Measurements from ENCODE around the gene CYP26B1. TPM values are rescaled to one million over a fixed set of nuclear protein-coding genes. Genes with fewer than 3 reads are reported as not detected.

Gene CYP26B1
- total RNA-seq, 1 experiment from 2014 or later: 0.20 TPM

- Histone ChIP-seq H4K20me1 (ENCODE audit: control insufficient read depth, insufficient read depth, insufficient read length) (no peaks in the 10 kb centered on the region), H2BK5ac (ENCODE audit: insufficient read length, low read length) (no peak overlapping the region), H3K27me3 (ENCODE audit: insufficient read depth, low read length) (no peaks in the 10 kb centered on the region; the same call in 1 of the 2 replicates), H3K79me2 (ENCODE audit: insufficient read depth, low read length) (no peaks in the 10 kb centered on the region), H4K8ac (replicated peaks; ENCODE audit: insufficient read length, low read depth, low read length) (no peak overlapping the region), H4K5ac (ENCODE audit: insufficient read length, low read depth, low read length) (no peak overlapping the region), H2AK5ac (ENCODE audit: insufficient read length, low read length) (no peak overlapping the region), H2BK20ac (ENCODE audit: low read depth, low read length, poor library complexity, severe bottlenecking) (no peak overlapping the region), H3K18ac (ENCODE audit: insufficient read length, low read depth, low read length) (no peak overlapping the region), H3K27ac (ENCODE audit: insufficient read length, low read depth, low read length) (no peak overlapping the region), H2AFZ (ENCODE audit: low read length) (no peak overlapping the region), H2BK120ac (ENCODE audit: low read depth, low read length, poor library complexity, severe bottlenecking) (no peak overlapping the region), H3K4ac (ENCODE audit: low read depth, low read length) (no peak overlapping the region), H3K14ac (ENCODE audit: insufficient read depth, low read length) (no peak overlapping the region; the same call in 1 of the 2 replicates), H3T11ph (ENCODE audit: low read length) (no peak overlapping the region), H2BK12ac (ENCODE audit: insufficient read length, low read depth, low read length) (no peak overlapping the region), H3K56ac (ENCODE audit: insufficient read length, low read depth, low read length) (no peak overlapping the region), H3K79me1 (ENCODE audit: insufficient read depth, low read depth, low read length, poor library complexity, severe bottlenecking) (no peaks in the 10 kb centered on the region), H3K4me1 (ENCODE audit: insufficient read depth, low read length) (no peaks in the 10 kb centered on the region), H3K23me2 (ENCODE audit: insufficient read length, low read depth, low read length, poor library complexity, severe bottlenecking) (no peaks in the 10 kb centered on the region), H3K9me3 (ENCODE audit: control insufficient read depth, low read depth, low read length) (no peaks in the 10 kb centered on the region), H2BK15ac (ENCODE audit: low read depth, low read length) (no peak overlapping the region), H3K9ac (ENCODE audit: extremely low read depth, insufficient read length, low read length) (no peak overlapping the region), H4K91ac (ENCODE audit: insufficient read length, low read depth, low read length) (no peak overlapping the region), H3K23ac (ENCODE audit: insufficient read length, low read depth, low read length) (no peak overlapping the region), H3K4me2 (ENCODE audit: insufficient read depth, insufficient read length, low read length) (no peak overlapping the region)
- peak; percentile 72 for DNase-seq
- Mint-ChIP-seq H3K36me3 (ENCODE audit: insufficient read depth in 1 of 3, low read depth in 3 of 3) (peaks cover 2 to 14% (median 2%) of the 10 kb centered on the region in 3 experiments; a peak in 4 of 7 replicates), H3K4me3 (no peak overlapping the region), H3K27ac (no peak overlapping the region), H3K4me1 (peaks cover 0 to 14% of the 10 kb centered on the region in 2 experiments; a peak in 3 of 4 replicates), H3K27me3 (ENCODE audit: low read depth) (peaks cover 7% of the 10 kb centered on the region), H3K9me3 (peaks cover 8 to 12% of the 10 kb centered on the region in 2 experiments; a peak in 4 of 5 replicates)
- TF ChIP-seq CTCF (conservative IDR thresholded peaks at IDR 0.05): no peak
- WGBS (ENCODE audit: extremely low coverage, insufficient read length, low lambda C conversion rate): no CpG with 5 or more reads among the region's 18 CpGs
Measured at GRCh38 chr2:72115110-72116080, 32.3 kb downstream of the CYP26B1 start.
